NCI-H345 treated with DMSO at 0.1 percent for 48 hours (cell line): Measurements from ENCODE around the gene RGS5.

ENCODE experiments used
- DNase-seq: peaks from one replicate; lab custom pipeline; 2025; ENCODE audit not compliant: unreplicated experiment; lab: John Stamatoyannopoulos, UW

The RGS5 gene

DNA sequence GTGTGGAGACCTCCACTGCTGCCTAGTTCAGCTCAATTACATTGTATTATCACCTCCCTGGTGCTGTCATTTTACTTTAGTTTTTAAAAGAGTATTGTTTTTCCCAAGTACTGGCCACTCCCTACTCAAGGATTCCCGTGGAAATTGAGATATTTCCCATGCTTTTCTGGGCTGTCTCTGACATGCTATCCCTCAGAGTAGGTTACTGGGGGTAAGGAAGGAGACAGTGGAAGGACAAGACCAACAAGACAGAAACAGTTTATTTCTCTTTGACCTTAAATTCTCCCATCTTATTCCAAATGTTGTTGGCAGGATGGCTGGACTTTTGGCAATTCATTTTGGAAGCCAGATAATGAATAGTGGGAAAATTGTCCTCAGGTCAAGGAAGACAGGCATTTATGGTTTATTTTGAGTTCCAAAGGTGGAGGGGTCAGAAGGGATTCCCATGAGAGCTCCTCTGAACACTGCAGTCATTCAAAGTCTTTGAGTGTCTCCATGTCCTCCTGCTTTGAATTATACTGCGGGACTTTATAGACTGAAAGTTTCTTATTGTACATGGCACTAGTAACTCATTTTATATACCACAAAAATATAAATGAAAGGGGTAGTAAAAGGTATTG, 20.3 kb downstream of the RGS5 start:
- DNase-seq, result no peak

DNA sequence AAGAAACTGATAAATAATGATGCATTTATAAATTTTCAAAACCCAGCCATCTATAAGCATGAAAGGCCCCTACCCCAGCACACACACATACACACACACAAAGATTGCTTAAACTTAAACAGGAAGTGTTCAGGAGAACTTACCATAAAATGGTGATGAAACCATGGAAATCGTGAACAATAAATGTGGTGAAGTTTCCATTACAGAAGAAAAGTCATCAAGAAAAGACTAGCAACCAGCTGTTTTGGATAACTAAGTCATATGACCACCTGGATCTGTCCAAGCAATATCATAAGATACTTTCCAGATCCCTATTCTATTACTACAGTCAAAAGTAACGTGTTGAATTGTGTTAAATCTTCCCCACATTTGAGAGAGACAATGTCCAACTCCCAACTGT, 24.1 kb downstream of the RGS5 start:
- DNase-seq, result no peak

DNA sequence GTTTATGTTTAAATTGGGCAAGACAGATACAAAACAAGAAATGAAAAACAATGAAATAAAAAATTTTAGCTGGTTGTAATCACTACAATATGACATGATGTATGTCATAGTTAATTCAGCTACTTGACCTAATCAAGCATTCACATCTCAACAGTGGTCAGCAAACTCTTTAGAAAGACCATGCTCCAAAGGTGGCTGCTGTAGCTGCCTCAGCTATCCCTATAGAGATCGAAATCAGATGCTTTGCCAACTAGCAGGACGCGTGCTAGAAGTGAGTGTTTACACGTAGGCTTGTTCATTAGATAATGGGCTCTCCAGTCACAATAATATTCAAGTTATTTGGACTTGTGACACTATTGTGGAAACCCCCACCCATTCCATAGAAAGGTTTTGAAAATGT, 25.9 kb downstream of the RGS5 start:
- no peak for DNase-seq

DNA sequence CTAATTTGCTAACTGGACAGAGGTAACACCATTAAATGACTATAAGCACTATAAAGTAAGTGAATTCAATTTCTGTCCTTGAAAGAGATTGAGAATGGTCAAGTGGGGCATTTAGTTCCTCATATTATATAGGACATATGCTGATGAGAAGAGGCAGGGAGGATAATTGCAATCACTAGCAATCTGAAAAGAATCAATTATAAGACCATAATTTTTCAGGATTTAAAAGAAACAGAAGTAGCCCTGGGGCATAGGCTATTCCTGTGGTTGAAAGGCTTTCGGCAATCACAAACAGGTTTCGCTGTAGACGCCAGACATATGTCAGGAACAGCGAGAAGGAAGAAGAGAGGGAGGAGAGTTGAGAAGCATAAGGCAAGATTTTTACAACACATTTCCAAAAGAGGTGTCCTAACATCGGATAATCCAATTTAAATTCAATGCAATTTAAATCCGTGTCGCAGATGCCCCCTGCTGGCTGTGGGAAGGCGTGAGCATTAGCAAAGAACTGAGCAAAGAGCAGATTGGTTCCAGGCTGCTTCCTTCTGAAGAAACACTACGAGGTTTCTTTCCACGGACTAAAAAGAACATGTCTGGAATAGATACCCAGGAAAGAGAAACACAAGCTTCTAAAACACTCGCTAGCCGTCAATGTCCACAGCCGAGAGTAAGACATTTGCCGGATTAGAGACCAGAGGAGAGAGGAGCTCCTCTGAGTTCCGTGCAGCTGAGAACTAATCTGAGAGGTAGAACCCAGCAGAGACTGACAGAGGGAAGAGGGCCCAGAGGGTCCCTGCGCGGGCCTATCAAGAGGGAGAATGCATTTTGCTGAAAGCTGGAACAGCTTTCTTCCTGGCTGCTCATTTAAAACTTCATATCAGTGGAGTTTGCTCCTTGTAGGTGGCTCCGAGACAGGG, 27.9 kb downstream of the RGS5 start:
- DNase-seq, result peak; percentile 38

DNA sequence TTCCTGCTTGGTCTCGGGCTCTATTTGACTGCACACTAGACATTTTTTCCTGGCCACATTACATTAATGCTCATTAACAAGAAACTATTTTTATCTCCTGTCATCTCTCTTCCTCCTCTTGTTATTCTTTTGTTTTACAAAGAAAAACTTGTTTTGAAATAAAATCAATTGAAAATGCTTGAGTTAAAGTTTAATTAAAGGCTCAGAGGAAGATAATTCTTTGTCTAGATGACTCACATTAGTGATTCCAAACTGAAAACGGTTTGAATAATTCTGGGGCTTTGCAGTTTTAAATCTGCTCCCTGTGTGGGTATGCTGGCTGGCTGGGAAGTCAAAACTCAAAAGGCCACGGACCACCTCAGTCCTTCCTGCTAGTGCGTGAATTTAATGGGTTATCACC, 29.6 kb downstream of the RGS5 start:
- DNase-seq, result no peak

DNA sequence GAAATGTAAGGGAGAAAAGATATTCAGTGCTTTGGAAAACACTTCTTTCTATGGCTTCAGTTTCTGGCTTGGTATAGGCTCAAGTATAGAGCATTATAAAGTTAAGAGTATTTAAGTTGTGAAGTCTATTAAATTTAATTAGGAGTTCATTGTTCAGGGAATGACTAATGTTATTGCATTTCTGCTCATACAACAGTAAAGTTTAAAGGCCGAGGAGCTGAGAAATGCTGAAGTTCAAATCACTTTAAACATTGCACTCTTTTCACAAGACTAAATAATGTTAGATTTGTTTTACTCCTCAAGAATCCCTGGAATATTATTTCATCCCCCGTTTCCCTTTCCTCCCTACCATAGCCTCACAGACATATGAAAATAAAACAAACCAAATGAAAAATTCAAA, 30.1 kb downstream of the RGS5 start:
- DNase-seq, result no peak

DNA sequence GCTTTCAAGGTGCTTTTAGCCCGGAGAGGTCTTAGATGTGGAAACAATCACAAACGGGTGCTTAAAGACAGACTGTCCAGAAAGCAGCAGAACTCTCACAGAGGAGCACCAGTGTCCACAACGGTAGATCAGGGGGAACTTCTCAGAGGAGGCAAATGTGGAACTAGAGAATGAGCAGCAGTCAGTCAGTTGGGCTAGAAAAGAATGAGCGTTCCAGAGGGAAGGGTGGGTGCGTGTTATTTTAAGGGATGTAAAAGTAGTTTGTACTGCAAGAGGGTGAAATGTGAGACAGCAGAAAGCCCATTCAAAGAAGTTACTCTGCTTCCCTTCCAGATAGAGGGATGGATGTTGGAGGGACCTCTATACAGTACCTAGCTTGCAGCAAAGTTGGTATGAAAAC, 30.9 kb downstream of the RGS5 start:
- DNase-seq, result no peak

DNA sequence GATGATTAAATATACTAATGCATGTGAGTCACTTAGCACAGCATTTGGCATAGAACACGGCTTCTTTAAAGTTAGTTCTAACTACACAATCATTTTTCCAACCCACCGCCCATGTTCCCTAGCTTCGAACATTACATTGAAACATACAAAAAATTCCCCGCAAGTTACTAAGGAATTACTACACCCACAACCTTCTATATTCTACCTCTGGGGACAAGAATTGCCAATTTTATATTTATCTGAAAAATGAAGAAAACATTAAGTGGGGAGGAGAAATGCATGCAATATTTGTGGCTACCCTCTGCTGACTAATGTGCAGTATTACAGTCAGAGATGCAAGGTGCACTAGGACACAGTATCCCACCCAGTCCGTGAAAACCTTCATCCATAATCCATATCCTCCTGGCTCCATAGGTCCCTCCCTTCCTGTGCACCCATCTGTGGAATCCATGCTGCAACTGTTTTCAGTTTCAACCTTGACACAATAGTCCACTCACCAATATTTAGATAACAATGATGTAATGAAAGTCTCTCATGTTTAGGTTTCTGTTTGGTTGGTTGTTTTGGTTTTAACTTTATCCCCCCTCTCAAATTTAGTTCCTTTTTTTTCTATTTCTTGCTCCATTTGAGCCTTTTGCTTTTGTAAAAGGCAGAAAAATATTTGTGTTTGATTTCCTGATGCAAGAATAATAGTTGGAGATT, 31.6 kb downstream of the RGS5 start:
- no peak for DNase-seq

DNA sequence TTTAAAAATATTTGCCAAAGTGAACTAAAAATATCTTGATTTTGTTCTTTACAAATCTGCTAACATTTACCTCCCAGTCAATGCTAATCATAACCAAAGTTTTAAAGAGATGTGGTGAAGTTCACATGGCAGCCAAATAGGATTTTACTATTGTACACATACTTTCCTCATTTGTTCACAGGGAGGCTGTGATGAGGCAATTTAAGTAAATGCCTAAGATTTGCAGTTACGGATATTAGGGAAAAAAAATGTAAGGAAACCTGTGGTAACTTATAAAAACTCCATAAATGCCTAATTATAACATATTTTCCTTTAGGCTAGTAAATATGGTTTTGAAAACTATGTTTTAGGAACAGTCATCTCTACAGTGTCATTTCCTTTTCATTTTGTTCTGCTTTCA, 32.4 kb downstream of the RGS5 start:
- DNase-seq, result no peak

DNA sequence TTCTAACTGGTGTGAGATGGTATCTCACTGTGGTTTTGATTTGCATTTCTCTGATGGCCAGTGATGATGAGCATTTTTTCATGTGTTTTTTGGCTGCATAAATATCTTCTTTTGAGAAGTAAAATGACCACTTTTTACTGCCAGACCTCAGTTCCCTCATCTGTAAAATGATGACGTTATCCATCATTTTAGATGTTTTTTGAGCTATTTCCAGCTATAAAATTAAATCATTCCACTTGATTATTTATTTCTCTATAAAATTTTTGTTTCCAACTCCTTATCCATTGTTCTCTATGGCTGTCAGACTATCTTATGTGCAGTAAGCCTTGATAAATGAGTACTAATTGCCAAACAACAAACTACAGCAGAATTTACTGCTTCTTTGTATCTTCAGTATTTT, 33.2 kb downstream of the RGS5 start:
- no peak for DNase-seq

DNA sequence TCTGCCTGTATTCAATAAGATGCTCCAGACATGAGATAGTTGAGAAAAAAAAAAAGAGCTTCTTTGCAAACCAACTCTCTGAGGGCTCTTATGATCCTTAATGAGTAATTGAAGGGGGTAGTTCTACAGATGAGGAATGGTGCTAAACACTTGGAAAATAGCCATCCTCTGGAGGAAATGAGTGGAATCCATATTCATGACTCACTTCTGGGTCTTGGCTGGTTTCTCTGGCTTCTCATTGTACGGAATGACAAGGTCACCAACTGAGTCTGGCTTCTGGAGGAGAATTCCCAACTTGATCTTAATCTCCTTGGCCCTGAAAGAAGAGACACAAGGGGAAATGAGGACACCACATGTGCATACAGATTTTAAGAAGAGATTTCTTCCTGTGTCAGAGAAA, 34.7 kb downstream of the RGS5 start:
- DNase-seq, result no peak

DNA sequence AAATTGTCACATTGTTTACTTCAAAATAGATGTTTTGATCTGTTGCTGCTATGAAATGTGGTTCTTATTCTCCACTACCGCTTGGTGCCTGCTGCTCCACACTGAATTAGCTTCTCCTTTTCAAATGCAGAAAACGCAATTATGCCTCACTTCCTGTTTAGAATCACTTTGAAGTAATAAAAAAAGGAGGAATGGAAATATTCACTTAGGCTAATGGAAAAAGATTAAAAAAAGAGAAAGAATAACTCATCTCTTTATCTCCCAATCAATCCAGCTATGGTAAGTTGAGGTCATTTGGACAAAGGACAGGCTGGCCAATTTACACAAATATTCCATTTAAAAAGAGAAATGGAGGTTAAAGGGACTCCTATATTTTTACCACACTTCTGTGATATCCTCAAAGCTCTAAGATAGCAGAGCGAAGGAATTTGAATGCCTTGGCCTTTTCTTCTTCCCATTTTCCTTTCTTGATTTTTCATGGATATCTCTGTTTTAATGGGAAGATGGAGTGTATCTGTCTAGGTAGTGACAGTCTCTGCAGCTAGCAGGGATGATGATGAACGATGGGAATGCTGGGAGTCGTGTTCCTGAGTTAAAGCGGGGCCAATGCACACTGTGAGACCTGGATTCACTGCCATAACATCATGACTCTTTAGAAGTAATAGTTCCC, 35.7 kb downstream of the RGS5 start:
- no peak for DNase-seq

DNA sequence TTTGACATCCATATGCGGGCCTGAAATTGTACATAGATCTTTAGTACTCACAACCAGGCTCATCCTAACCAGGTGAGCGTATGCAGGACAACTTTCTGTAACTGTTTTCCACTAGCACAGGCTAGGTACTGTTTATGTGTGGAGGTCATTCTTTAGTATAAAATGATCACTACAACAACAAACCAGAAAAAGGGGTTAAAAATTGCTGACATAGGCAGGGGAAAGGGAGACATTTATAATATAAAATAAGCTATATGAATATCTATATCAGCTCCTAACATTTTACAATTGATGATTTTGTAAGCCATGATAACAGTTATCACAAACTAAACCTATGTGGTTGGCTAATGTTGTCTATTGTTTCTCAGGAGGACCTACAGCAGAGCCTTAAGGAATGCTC, 37.6 kb downstream of the RGS5 start:
- DNase-seq, result no peak

DNA sequence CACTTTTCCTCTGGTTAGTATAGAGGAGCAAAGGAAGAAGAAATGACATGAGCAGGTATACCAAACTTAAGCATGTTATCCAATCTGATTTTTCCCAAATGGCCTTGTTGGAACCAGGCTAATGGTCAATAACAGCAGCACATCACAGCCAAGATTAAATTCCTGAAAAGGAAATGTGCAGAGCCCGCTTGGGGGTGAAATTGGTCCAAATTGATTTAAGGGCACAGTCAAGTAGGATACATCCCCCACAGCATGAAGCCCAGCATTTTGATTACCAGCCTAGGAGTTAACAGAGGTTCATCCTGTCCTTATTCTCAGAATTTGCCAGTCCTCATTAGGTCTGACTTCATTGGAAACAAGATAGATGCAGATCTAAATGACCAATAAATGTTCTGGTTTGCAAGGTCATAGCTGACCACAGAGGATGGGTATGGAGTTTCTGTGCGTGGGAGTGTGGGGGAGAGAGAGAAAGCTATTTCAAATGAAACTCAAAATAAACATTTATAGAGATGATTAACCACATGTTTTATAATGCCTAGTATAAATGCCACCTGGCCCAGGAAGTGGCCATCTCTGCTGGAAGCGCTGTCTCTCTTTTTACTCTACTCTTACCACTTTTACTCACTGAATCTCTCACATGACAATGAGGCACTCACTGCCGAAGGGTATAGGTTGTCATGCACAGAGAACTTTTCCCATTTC, 38.7 kb downstream of the RGS5 start:
- DNase-seq, result no peak

DNA sequence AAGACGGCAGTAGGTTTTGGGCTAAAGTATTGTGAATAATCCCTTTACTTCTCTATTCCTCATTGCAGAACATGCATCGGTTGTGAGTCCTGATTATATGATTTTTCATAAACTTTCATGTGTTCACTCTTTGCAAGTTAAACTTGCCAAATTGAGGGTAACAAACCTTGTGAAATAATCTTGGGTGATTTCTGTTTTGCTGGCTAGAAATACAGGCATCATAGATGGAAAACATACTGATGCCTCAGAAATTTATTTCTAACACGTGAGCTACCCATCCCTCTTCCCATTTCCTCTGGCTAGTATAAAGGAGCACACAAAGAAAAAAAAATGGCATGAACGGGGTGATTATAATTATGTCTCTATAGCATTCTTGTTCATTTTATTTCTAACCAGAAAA, 39.6 kb downstream of the RGS5 start:
- DNase-seq, result no peak

DNA sequence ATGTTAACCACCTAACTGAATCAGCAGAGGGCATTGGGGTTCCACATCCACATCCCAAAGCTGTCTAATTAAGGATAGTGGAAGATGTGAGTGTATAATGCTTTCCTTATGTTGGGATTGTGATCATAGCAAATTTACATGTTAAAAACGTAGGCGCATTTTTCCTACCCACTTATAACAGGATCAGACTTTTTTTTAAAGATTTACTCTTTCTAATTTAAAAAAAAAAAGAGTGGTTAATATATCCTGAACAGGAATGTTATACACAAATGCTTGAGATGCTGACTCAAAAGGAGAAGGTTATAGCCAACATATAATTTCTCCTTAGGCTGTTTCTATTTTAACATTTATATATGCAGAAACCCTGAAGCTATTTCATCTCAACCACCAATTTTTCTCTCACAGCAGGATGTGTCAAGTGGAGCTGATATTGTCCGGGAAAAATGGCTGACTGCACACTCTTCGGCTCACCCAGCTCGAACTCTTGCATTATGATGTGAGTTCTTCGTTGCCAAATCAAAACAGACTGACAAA, 40.3 kb downstream of the RGS5 start:
- DNase-seq, result no peak

DNA sequence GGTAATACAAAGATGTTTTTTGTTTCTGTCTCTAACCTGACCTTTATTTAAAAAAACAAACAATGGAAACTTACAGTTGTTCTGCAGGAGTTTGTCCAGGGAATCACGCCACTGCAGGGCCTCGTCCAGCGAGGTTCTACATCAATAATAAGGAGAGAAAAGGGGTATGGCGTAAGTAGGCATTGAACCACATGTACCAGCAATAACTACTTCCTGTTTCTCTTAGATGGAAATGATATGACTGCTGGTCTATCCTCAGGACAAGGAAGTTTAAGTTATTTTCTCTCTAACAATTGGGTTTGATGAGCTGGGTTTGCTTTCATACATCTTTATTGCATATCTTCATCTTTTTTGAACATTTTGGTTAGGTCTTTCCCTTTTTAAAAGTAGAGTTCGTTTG, 40.9 kb downstream of the RGS5 start:
- no peak for DNase-seq

DNA sequence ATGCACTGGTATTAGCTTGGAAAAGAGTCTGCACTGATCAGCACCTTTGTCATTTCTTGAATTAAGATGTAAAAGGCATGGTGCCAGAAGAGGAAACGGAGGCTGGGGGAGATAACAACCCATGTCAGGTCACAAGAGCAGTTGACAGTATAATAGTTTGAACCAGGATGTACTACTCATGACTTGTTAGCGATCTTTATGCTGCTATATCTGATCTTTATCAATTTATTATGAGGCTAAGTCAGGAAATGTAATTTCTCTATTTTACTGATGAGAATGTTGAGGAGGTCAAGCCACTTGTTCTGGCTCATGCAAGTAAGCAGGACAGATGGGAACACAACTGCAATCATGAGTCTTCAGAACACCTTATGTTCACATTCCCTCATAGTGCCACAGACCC, 41.4 kb downstream of the RGS5 start:
- no peak for DNase-seq

DNA sequence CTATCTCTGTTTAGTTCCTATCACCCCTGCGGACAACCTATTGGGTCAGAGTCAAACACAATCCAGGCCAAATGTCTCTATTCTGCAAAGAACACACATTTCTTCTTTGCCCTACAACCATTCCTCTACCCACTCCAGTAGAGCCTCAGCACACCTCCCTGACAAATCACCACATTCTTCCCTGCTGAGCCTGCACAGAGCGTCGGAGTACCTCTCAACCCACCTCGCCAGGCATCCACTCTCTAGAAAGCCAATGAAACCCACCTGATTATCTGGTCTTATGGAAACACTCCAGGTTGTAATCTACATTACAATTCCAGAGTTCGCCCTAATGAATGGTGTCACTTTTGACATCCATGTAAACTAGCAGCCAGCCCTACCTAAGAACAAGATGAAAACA, 47.1 kb downstream of the RGS5 start:
- DNase-seq, result no peak

DNA sequence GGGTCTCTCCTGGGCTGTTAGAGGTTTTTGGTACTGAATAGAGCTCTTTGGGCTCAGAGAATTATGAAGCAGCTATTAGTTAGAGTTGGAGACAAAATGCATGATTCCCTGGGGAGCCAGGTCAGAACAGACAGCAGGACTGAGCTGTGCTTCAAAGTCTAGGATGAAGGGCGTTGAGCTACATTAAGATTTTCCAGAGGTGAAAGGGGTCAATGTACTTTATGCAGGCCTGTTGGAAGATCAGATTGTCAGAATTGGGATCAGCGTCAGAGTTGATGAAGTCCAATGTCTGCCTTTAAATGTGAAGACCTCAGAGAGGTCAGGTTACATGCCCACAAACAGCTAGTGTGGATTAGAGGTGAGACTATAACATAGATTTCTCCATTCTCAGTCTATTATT, 53.8 kb downstream of the RGS5 start:
- no peak for DNase-seq

DNA sequence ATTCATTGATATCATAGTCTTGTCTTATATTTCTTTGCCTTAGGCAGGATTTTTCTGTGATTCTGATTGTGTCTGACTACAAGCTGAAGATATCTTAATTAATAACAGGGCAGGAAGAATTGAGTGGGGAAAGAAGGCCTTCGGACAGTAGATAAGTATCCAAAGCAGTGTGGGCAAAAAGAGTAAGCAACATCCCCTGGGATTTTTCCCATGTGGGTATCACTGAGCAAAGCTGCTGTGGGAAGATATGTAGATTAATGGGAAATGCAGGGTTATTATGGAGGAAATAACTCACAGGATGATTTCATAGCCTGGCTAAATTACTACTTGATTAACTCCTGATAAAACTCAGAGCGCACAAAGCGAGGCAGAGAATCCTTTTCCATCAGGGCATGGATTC, 55.7 kb downstream of the RGS5 start:
- DNase-seq, result no peak
